Endothelial cell of umbilical vein (primary cell): ENCODE measurements around the gene CPA3. TPM values are rescaled to one million over a fixed set of nuclear protein-coding genes. Genes with fewer than 3 reads are reported as not detected.

ENCODE experiments used
- BruUV-seq: library from RNA; stranded (reverse); fragments of 400-500 nt; replicated peaks from 2 replicates; lab custom pipeline; 2021; lab: Mats Ljungman, UMichigan
- CTCF ChIA-PET: fragments of 300-600, 350-600 bp; sonication (Branson Sonifier 250); formaldehyde crosslinking; loops from one replicate; lab custom pipeline; 2021; ENCODE audit warnings: antibody characterized with exemption, inconsistent platforms; lab: Charles Lee
- POLR2A ChIA-PET: fragments of 300-600, 350-600 bp; sonication (Branson Sonifier 250); formaldehyde crosslinking; loops from one replicate; lab custom pipeline; 2021; ENCODE audit warnings: antibody characterized with exemption, inconsistent platforms; lab: Charles Lee
- DNase-seq: peaks from one replicate; pipeline ENCODE4 v3.0.0-alpha.2; 2011; ENCODE audit warnings: low read depth, low spot score
- FAIRE-seq: peaks from 2 replicates; lab custom pipeline; 2011; peaks lifted over from hg19 to GRCh38; lab: Jason Lieb, UNC
- H2AFZ ChIP-seq: 2 replicates; pipeline ENCODE4 v1.6.0; 2012; ENCODE audit warnings: low read depth, low read length, control low read depth, inconsistent platforms
- H3K27ac ChIP-seq: 2 replicates; pipeline ENCODE4 v1.5.1; 2011; ENCODE audit warnings: low read depth, mild to moderate bottlenecking, control low read depth, low read length, moderate library complexity; ENCODE audit not compliant: insufficient read depth
- H3K27me3 ChIP-seq, 2 experiments: 2 replicates each; pipeline versions ENCODE4 v1.6.0 to v1.6.1; 2011; ENCODE audit warnings: low read length in 2 of 2, mixed read lengths in 1 of 2; ENCODE audit not compliant: control insufficient read depth in 2 of 2, insufficient read depth in 2 of 2
- H3K36me3 ChIP-seq, 2 experiments: 2 replicates in 1 of 2; 3 replicates in 1 of 2; pipeline ENCODE4 v1.5.1; 2011; ENCODE audit warnings: low read length in 2 of 2, mild to moderate bottlenecking in 1 of 2, moderate library complexity in 1 of 2; ENCODE audit not compliant: control insufficient read depth in 2 of 2, insufficient read depth in 2 of 2; ENCODE audit errors: extremely low read depth in 1 of 2
- H3K4me1 ChIP-seq: 3 replicates; pipeline ENCODE4 v1.5.1; 2011; ENCODE audit warnings: mild to moderate bottlenecking, low read length; ENCODE audit not compliant: control insufficient read depth, insufficient read depth; ENCODE audit errors: extremely low read depth
- H3K4me2 ChIP-seq: 2 replicates; pipeline ENCODE4 v1.6.1; 2011; ENCODE audit warnings: low read length, control low read depth, mixed read lengths; ENCODE audit not compliant: insufficient read depth
- H3K4me3 ChIP-seq, 3 experiments: fragments of 200-600 bp in 1 of 3; sonication (generic), shearing (Covaris generic) in 1 of 3; replicated peaks in 1 of 3; 2 replicates each; pipeline ENCODE4 v1.5.1; 2011 to 2016; ENCODE audit warnings: control low read depth in 3 of 3, low read length in 3 of 3, mild to moderate bottlenecking in 2 of 3, inconsistent platforms in 1 of 3, low read depth in 1 of 3, moderate library complexity in 1 of 3; ENCODE audit not compliant: insufficient read depth in 1 of 3
- H3K79me2 ChIP-seq: 2 replicates; pipeline ENCODE4 v1.6.0; 2012; ENCODE audit warnings: low read length, inconsistent platforms; ENCODE audit not compliant: control insufficient read depth, insufficient read depth
- H3K9ac ChIP-seq: replicated peaks from 2 replicates; pipeline ENCODE3; 2011; ENCODE audit warnings: low read length, control low read depth; ENCODE audit not compliant: insufficient read depth; ENCODE audit errors: extremely low read depth
- H3K9me1 ChIP-seq: replicated peaks from 3 replicates; pipeline ENCODE4 v1.6.0; 2011; ENCODE audit warnings: mild to moderate bottlenecking, low read length; ENCODE audit not compliant: control insufficient read depth, insufficient read depth; ENCODE audit errors: extremely low read depth
- H3K9me3 ChIP-seq: replicated peaks from 2 replicates; pipeline ENCODE4 v1.5.1; 2012; ENCODE audit warnings: low read length, inconsistent platforms; ENCODE audit not compliant: control insufficient read depth, insufficient read depth
- H4K20me1 ChIP-seq: replicated peaks from 2 replicates; pipeline ENCODE3; 2011; ENCODE audit warnings: mild to moderate bottlenecking, low read length; ENCODE audit not compliant: control insufficient read depth, insufficient read depth; ENCODE audit errors: extremely low read depth
- EZH2 ChIP-seq: IDR thresholded peaks from 2 replicates; pipeline ENCODE4 v1.6.1; 2012; ENCODE audit warnings: borderline replicate concordance, low read depth, mild to moderate bottlenecking, moderate library complexity, low read length, inconsistent platforms; ENCODE audit not compliant: severe bottlenecking
- FOS ChIP-seq: IDR thresholded peaks from 2 replicates; pipeline ENCODE4 v1.6.1; 2011; ENCODE audit warnings: mild to moderate bottlenecking, low read length, moderate library complexity, borderline replicate concordance; ENCODE audit not compliant: insufficient read depth
- GATA2 ChIP-seq: IDR thresholded peaks from 2 replicates; pipeline ENCODE4 v1.7.0; 2011; ENCODE audit warnings: low read depth, mild to moderate bottlenecking, moderate library complexity, mixed read lengths, low read length; ENCODE audit not compliant: insufficient read length, insufficient read depth
- JUN ChIP-seq: IDR thresholded peaks from 2 replicates; pipeline ENCODE4 v1.6.1; 2011; ENCODE audit warnings: borderline replicate concordance, low read depth; ENCODE audit not compliant: insufficient read length, insufficient read depth
- MYC ChIP-seq: IDR thresholded peaks from one replicate; pipeline ENCODE4 v1.6.1; 2011; ENCODE audit warnings: mild to moderate bottlenecking, low read depth, low read length
- POLR2A ChIP-seq: IDR thresholded peaks from 2 replicates; pipeline ENCODE4 v1.6.1; 2012; ENCODE audit warnings: low read depth, mild to moderate bottlenecking, control low read depth, low read length
- POLR2AphosphoS5 ChIP-seq: IDR thresholded peaks from 2 replicates; pipeline ENCODE4 v1.6.1; 2012; ENCODE audit warnings: low read depth, mild to moderate bottlenecking, control low read depth, low read length, moderate library complexity; ENCODE audit not compliant: insufficient read depth
- dilution Hi-C: fragments of 300-500 bp; cut with MboI; formaldehyde crosslinking; loops from one replicate; pipeline ENCODE4 v1.15.0; 2019; ENCODE audit warnings: low sequenced_read_pairs; ENCODE audit not compliant: extremely low pct_ligation_motif_present
- intact Hi-C: fragments of 100-400 bp; cut with micrococcal nuclease; formaldehyde crosslinking; loops from one replicate; pipeline ENCODE4 v1.10.0; 2022
- polyA plus RNA-seq, 4 experiments: library from polyadenylated mRNA; depleted of rRNA in 3 of 4; stranded (reverse) in 3 of 4; unstranded in 1 of 4; fragments of >200 nt; gene quantifications; 2 replicates each; pipeline versions ENCODE4 v1.2.1 to v1.2.3, GENCODE V29; 2011 to 2012; ENCODE audit warnings: missing spikeins in 1 of 4
- total RNA-seq: library from RNA; stranded (reverse); gene quantifications from 2 replicates; pipeline ENCODE4 v1.2.3, GENCODE V29; 2021
- TF ChIP-seq, protein P1 (sequence below), 2 donors: IDR thresholded peaks; 1 replicate in 1 of 2; 2 replicates in 1 of 2; pipeline ENCODE4 v1.5.1; 2011; ENCODE audit warnings: low read length in 2 of 2, mild to moderate bottlenecking in 2 of 2, moderate library complexity in 2 of 2, control low read depth in 1 of 2, inconsistent platforms in 1 of 2, low read depth in 1 of 2; ENCODE audit not compliant: insufficient read depth in 1 of 2; ENCODE audit errors: extremely low read depth in 1 of 2
- TF ChIP-seq, protein P2 (sequence below): IDR thresholded peaks from 2 replicates; pipeline ENCODE4 v1.6.1; 2011; ENCODE audit not compliant: insufficient read depth, insufficient read length

Gene CPA3
- total and polyA plus RNA-seq, 2 donors (not counting 3 experiments of a cell fraction or from before 2014, with no cell fraction given), result 1.7 to 6.4 TPM

DNA sequence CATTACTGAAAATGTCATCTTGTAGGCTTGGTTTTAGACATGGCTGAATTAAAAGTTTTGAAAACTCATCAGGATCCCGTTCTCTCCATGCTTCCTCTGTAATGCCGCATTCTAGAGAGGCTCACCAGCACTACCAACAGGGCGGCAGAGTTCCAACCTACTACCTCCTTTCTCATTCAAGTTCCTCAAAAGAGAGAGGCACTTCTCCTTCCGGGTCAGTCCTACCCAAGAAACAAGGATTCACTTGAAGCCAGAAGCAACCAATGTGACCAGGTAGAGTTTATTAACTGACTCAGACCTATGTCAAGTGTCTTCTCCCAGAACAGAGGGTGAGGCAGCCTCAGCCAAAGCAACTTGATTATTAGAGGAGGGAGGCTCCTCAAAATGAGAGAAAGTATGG, 66.5 kb downstream of the CPA3 start:
- POLR2A ChIA-PET, result no interaction called here
- CTCF ChIA-PET, result no interaction called here
- no TSS peak for BruUV-seq
- H3K9me1 ChIP-seq, result no peaks in the 10 kb centered on the region
- H3K27ac ChIP-seq, result no peak overlapping the region
- H3K36me3 ChIP-seq, result no peaks in the 10 kb centered on the region
- DNase-seq (no peak), FAIRE-seq (no peak)
- H3K9me3 ChIP-seq, result no peaks in the 10 kb centered on the region
- intact Hi-C loops, result no loop called here
- H3K4me1 ChIP-seq, result no peaks in the 10 kb centered on the region
- no peak for TF ChIP-seq JUN
- no peak for TF ChIP-seq POLR2A
- dilution Hi-C loops, result no loop called here
- no peak overlapping the region for H2AFZ ChIP-seq
- peaks cover 9 to 28% of the 10 kb centered on the region in 2 experiments for H3K27me3 ChIP-seq
- H3K4me2 ChIP-seq, result no peak overlapping the region
- no peaks in the 10 kb centered on the region for H3K79me2 ChIP-seq
- no peak overlapping the region for H3K4me3 ChIP-seq
- no peaks in the 10 kb centered on the region for H4K20me1 ChIP-seq
- no peak overlapping the region for H3K9ac ChIP-seq

DNA sequence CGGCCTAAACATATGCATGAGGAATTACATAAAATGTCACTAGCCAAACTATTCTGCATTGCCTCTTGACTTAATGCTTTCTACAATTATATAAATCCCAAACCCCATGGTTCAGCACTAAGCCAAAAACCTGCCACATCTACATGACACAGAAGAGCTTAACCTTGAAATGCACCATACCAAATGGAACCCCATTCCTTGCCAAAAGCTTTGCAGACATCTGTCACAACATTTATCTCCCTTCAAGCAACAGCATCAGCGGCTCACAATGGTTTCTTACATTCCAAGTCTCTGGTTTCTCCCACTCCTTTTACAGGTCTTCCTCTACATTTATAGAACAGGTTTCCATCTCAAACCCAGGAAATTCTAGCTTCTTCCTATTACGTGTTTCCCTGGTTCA, 67.9 kb downstream of the CPA3 start:
- no peaks in the 10 kb centered on the region for H3K79me2 ChIP-seq
- no peaks in the 10 kb centered on the region for H3K4me1 ChIP-seq
- intact Hi-C loops, result no loop called here
- H3K9me3 ChIP-seq, result no peaks in the 10 kb centered on the region
- no peak overlapping the region for H3K4me2 ChIP-seq
- H3K36me3 ChIP-seq, result no peaks in the 10 kb centered on the region
- TF ChIP-seq POLR2A, result no peak
- TF ChIP-seq FOS, result no peak
- no peak for TF ChIP-seq GATA2
- TF ChIP-seq, protein P1, sequence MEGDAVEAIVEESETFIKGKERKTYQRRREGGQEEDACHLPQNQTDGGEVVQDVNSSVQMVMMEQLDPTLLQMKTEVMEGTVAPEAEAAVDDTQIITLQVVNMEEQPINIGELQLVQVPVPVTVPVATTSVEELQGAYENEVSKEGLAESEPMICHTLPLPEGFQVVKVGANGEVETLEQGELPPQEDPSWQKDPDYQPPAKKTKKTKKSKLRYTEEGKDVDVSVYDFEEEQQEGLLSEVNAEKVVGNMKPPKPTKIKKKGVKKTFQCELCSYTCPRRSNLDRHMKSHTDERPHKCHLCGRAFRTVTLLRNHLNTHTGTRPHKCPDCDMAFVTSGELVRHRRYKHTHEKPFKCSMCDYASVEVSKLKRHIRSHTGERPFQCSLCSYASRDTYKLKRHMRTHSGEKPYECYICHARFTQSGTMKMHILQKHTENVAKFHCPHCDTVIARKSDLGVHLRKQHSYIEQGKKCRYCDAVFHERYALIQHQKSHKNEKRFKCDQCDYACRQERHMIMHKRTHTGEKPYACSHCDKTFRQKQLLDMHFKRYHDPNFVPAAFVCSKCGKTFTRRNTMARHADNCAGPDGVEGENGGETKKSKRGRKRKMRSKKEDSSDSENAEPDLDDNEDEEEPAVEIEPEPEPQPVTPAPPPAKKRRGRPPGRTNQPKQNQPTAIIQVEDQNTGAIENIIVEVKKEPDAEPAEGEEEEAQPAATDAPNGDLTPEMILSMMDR (IDR thresholded peaks at IDR 0.05; ENCODE audit: extremely low read depth in 1 of 2, insufficient read depth in 1 of 2, low read depth in 1 of 2, low read length in 2 of 2), result no peak
- TF ChIP-seq, protein P2, sequence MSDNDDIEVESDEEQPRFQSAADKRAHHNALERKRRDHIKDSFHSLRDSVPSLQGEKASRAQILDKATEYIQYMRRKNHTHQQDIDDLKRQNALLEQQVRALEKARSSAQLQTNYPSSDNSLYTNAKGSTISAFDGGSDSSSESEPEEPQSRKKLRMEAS, result no peak
- no peak for TF ChIP-seq POLR2AphosphoS5
- no peak for TF ChIP-seq EZH2
- TF ChIP-seq MYC, result no peak
- TF ChIP-seq JUN, result no peak
- H3K9me1 ChIP-seq, result no peaks in the 10 kb centered on the region
- no peak overlapping the region for H3K4me3 ChIP-seq
- no peaks in the 10 kb centered on the region for H4K20me1 ChIP-seq
- FAIRE-seq (no peak), DNase-seq (no peak)
- POLR2A ChIA-PET, result no interaction called here
- H3K27ac ChIP-seq, result no peak overlapping the region
- H2AFZ ChIP-seq, result no peak overlapping the region
- CTCF ChIA-PET, result interaction anchor here (2.1 kb wide), 1 partner anchor 10 kb away, joined by 7 read pairs; no protein-coding TSS in a partner anchor
- H3K27me3 ChIP-seq, result peaks cover 12 to 29% of the 10 kb centered on the region in 2 experiments
- BruUV-seq, result no TSS peak
- no peak overlapping the region for H3K9ac ChIP-seq
- dilution Hi-C loops, result no loop called here
